Muscle of leg (tissue), 11 donors: ENCODE data around the gene YAE1. TPM values are rescaled to one million over a fixed set of nuclear protein-coding genes. Genes with fewer than 3 reads are reported as not detected.
"Not testable (repeated sequence)": the region's sequence is repeated elsewhere in the genome, so short reads cannot be mapped to it uniquely, and the experiment has no call there.

Source experiments
- DNase-seq: peaks from one replicate; pipeline ENCODE4 v3.0.0; 2013
- H3K27ac ChIP-seq: one replicate; pipeline ENCODE4 v1.5.1; 2013; ENCODE audit warnings: mild to moderate bottlenecking, low read length, control low read depth
- H3K27me3 ChIP-seq: one replicate; pipeline ENCODE4 v1.6.1; 2013; ENCODE audit warnings: low read length; ENCODE audit not compliant: control insufficient read depth, insufficient read depth
- H3K36me3 ChIP-seq: one replicate; pipeline ENCODE4 v1.6.1; 2013; ENCODE audit warnings: low read length; ENCODE audit not compliant: control insufficient read depth, insufficient read depth
- H3K4me1 ChIP-seq: one replicate; pipeline ENCODE4 v1.6.1; 2013; ENCODE audit warnings: low read length; ENCODE audit not compliant: control insufficient read depth, insufficient read depth
- H3K4me3 ChIP-seq: one replicate; pipeline ENCODE4 v1.5.1; 2013; ENCODE audit warnings: low read length, control low read depth
- H3K9me3 ChIP-seq: replicated peaks from 2 replicates; pipeline ENCODE4 v1.6.1; 2013; ENCODE audit warnings: low read depth, low read length; ENCODE audit not compliant: control insufficient read depth
- WGBS: methylation state at CpG from one replicate; pipeline ENCODE4 v1.1.5; 2013; ENCODE audit warnings: missing lambda C conversion rate; ENCODE audit not compliant: insufficient coverage; 5-methylcytosine and 5-hydroxymethylcytosine counted together
- polyA plus RNA-seq, 8 donors: library from polyadenylated mRNA; unstranded; fragments of 120-200 nt; gene quantifications; one replicate each; pipeline versions ENCODE4 v1.2.1 to v1.2.3, GENCODE V29; 2013; ENCODE audit warnings: inconsistent platforms in 1 of 8, low replicate concordance in 1 of 8; ENCODE audit not compliant: insufficient read length in 8 of 8, insufficient read depth in 1 of 8
- total RNA-seq: library from RNA; stranded (reverse); fragments of 120-200 nt; gene quantifications from one replicate; pipeline ENCODE4 v1.2.4, GENCODE V29; 2013

The YAE1 gene
- total and polyA plus RNA-seq, 9 donors = 20.4 to 32.4 (median 25.3) TPM

- H3K4me1 ChIP-seq = no peaks in the 10 kb centered on the region
- no peaks in the 10 kb centered on the region for H3K27me3 ChIP-seq
- no peaks in the 10 kb centered on the region for H3K36me3 ChIP-seq
- no peak overlapping the region for H3K27ac ChIP-seq
- 42% methylated on average over 6 of the region's 7 CpGs for WGBS
- H3K4me3 ChIP-seq = no peak overlapping the region
- no peaks in the 10 kb centered on the region for H3K9me3 ChIP-seq
- DNase-seq = no peak
These were observed 35.2 kb upstream of the YAE1 start for GRCh38 chr7:39530971-39531370.

GRCh38 chr7:39531818-39532217, 34.4 kb upstream of the YAE1 start:
- Histone ChIP-seq H3K36me3 (no peaks in the 10 kb centered on the region), H3K27me3 (no peaks in the 10 kb centered on the region), H3K4me3 (no peak overlapping the region), H3K4me1 (no peaks in the 10 kb centered on the region), H3K27ac (no peak overlapping the region), H3K9me3 (no peaks in the 10 kb centered on the region)
- WGBS = 100% methylated on average over 2 of the region's 5 CpGs
- DNase-seq = no peak

GRCh38 chr7:39532832-39533231, 33.4 kb upstream of the YAE1 start:
- H3K4me1 ChIP-seq = no peaks in the 10 kb centered on the region
- WGBS = 69% methylated on average over 1 of the region's 4 CpGs
- no peaks in the 10 kb centered on the region for H3K36me3 ChIP-seq
- DNase-seq = no peak
- no peak overlapping the region for H3K27ac ChIP-seq
- H3K27me3 ChIP-seq = no peaks in the 10 kb centered on the region
- H3K4me3 ChIP-seq = no peak overlapping the region
- no peaks in the 10 kb centered on the region for H3K9me3 ChIP-seq

DNA sequence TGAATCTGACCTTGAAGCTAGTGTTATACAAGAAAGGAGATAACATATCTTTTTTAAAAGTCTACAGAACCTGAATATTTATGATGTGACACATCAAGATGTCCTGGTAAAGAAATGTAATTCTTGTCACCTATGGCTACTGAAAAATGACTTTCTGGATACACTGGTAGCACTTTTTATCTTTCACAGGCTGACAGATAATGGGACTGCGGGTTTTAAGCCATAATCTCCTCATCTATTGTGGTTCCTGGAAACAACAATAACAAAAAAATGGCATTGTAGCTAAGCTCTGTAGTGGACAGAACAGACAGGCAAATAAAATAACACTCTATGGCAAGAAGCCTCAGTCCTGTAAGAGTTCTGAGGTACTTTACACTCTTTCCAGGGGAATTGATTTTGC, 31.6 kb upstream of the YAE1 start:
- Histone ChIP-seq H3K4me1 (no peaks in the 10 kb centered on the region), H3K27ac (no peak overlapping the region), H3K9me3 (no peaks in the 10 kb centered on the region), H3K27me3 (no peaks in the 10 kb centered on the region), H3K36me3 (no peaks in the 10 kb centered on the region), H3K4me3 (no peak overlapping the region)
- DNase-seq = no peak
- 100% methylated on average over 1 of the region's 1 CpG for WGBS

DNA sequence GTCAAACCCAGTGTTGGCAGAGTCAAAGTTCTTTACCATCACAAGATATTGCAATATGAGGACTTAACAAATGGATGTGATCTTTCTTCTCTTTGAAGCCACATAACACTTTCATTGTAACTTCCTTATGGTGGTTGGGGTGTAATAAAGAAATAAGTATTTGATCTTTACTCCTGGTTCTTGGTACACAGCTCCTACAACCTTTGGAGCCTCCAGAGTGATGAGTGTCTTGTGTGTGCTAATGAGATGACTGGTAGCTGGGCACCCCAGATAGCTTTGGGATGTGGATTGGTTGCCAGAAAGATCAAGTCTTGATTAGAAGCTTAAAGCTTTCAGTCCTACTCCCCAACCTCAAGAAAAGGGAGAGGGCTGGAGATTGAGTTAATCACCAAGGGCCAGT, 31.1 kb upstream of the YAE1 start:
- no peaks in the 10 kb centered on the region for H3K36me3 ChIP-seq
- H3K27me3 ChIP-seq = no peaks in the 10 kb centered on the region
- H3K9me3 ChIP-seq = no peaks in the 10 kb centered on the region
- H3K27ac ChIP-seq = no peak overlapping the region
- DNase-seq = no peak
- no peak overlapping the region for H3K4me3 ChIP-seq
- no peaks in the 10 kb centered on the region for H3K4me1 ChIP-seq

GRCh38 chr7:39535720-39536119, 30.5 kb upstream of the YAE1 start:
- Histone ChIP-seq H3K4me3 (no peak overlapping the region), H3K27me3 (no peaks in the 10 kb centered on the region), H3K36me3 (no peaks in the 10 kb centered on the region), H3K4me1 (no peaks in the 10 kb centered on the region), H3K9me3 (no peaks in the 10 kb centered on the region), H3K27ac (no peak overlapping the region)
- 94% methylated on average over 3 of the region's 3 CpGs for WGBS
- DNase-seq = no peak

GRCh38 chr7:39536951-39537350, 29.3 kb upstream of the YAE1 start:
- H3K4me1 ChIP-seq = no peaks in the 10 kb centered on the region
- 83% methylated on average over 1 of the region's 1 CpG for WGBS
- DNase-seq = no peak
- no peak overlapping the region for H3K4me3 ChIP-seq
- no peaks in the 10 kb centered on the region for H3K27me3 ChIP-seq
- H3K27ac ChIP-seq = no peak overlapping the region
- no peaks in the 10 kb centered on the region for H3K9me3 ChIP-seq
- H3K36me3 ChIP-seq = no peaks in the 10 kb centered on the region

DNA sequence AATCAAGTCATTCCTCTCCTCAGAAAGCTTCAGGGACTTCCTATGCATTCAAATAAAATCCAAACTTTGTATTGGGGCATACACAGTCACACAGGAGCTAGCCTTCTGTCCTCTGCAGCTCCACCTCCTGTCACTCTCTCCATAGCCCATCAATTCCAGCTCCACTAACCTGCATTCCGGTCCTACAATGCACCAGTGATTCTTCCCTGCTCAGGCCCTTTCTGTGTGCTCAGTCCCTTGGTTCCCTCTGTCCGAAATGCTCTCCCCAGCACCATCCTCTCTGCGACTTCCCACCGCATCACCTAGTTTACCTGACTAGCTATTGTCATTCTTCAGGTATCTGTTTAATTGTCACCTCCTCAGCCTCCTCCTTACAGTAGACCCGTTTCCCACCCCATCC, 26.4 kb upstream of the YAE1 start:
- DNase-seq = no peak
- 76% methylated on average over 4 of the region's 5 CpGs for WGBS

DNA sequence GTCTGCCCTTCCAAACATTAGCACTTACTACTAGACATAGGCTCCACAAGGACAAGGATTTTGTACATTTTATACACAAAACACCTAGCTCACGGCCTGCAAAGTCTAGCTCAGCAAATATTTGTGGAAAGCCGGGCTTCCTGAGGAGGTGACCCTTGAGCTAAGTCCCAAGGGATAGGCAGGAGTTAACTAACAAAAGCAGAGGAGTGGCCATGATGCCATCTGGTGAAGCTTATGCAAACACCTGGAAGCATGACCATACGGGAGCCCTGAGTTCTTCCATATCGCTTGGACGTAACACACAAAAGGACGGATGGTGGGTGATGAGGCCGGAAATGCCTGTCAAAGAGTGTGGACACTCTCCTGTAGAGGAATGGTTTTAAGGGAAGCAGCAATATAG, 25.9 kb upstream of the YAE1 start:
- no peaks in the 10 kb centered on the region for H3K9me3 ChIP-seq
- no peak overlapping the region for H3K27ac ChIP-seq
- no peak overlapping the region for H3K4me3 ChIP-seq
- no peaks in the 10 kb centered on the region for H3K36me3 ChIP-seq
- H3K4me1 ChIP-seq = no peaks in the 10 kb centered on the region
- H3K27me3 ChIP-seq = no peaks in the 10 kb centered on the region
- WGBS = 71% methylated on average over 5 of the region's 7 CpGs
- DNase-seq = no peak

More for the DNA sequence above, 26.4 kb upstream of the YAE1 start:
- Histone ChIP-seq H3K36me3 (no peaks in the 10 kb centered on the region), H3K27me3 (no peaks in the 10 kb centered on the region), H3K9me3 (no peaks in the 10 kb centered on the region), H3K4me3 (no peak overlapping the region), H3K27ac (no peak overlapping the region), H3K4me1 (no peaks in the 10 kb centered on the region)

- Histone ChIP-seq H3K9me3 (no peaks in the 10 kb centered on the region), H3K36me3 (no peaks in the 10 kb centered on the region), H3K4me3 (no peak overlapping the region), H3K4me1 (no peaks in the 10 kb centered on the region), H3K27ac (no peak overlapping the region), H3K27me3 (no peaks in the 10 kb centered on the region)
- no peak for DNase-seq
- no CpG with 5 or more reads among the region's 3 CpGs for WGBS
These were observed 24.7 kb upstream of the YAE1 start for GRCh38 chr7:39541511-39541910.

GRCh38 chr7:39544774-39545173, 21.4 kb upstream of the YAE1 start:
- H3K36me3 ChIP-seq, H3K4me1 ChIP-seq, H3K4me3 ChIP-seq, H3K27ac ChIP-seq, DNase-seq, H3K27me3 ChIP-seq: not testable (repeated sequence)
- WGBS = 77% methylated on average over 2 of the region's 2 CpGs
- peaks cover 11% of the 10 kb centered on the region for H3K9me3 ChIP-seq
